8988T (cell line): Measurements from ENCODE around the gene NUDCD3.

Experiments used
- DNase-seq: peaks from one replicate; pipeline ENCODE4 v3.0.0; 2011

The NUDCD3 gene

GRCh38 chr7:44477063-44477830 lies 13.2 kb downstream of the NUDCD3 start:
- DNase-seq: no peak

DNA sequence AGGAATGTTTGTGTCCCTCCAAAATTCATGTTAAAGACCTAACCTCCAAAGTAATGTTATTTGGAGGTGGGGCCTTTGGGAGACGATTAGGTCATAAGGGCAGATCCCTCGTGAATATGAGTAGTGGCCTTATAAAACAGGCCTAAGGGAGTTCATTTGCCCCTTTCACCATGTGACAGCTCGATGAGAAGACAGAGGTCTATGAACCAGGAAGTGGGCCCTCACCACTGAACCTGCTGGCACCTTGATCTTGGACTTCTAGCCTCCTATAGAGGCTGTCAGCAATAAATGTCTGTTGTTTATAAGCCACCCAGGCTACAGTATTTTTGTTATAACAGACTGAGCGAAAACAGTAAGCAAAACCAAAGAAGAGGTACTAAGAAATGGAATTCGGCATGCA lies 14.1 kb downstream of the NUDCD3 start:
- no peak for DNase-seq

DNA sequence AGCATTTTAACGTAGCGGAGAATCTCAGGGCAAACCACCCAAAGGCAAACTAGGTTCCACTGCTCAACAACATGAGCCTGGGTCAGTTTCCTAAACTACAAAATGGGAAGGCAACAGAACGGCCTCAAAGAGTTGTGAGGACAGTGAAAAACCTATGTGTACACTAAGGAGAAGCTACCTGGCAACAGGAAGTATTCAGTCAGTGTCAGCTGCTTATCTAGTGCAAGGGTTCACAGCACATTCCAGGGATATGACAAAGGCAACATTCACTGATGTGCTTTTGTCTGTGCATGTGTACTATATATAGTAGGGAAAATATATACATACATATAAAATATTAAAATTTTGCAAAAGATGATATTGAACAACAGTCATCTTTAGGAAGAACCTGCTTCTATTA lies 17.2 kb downstream of the NUDCD3 start:
- DNase-seq: no peak

- no peak for DNase-seq
These were observed 17.6 kb downstream of the NUDCD3 start for GRCh38 chr7:44472843-44473242.

DNA sequence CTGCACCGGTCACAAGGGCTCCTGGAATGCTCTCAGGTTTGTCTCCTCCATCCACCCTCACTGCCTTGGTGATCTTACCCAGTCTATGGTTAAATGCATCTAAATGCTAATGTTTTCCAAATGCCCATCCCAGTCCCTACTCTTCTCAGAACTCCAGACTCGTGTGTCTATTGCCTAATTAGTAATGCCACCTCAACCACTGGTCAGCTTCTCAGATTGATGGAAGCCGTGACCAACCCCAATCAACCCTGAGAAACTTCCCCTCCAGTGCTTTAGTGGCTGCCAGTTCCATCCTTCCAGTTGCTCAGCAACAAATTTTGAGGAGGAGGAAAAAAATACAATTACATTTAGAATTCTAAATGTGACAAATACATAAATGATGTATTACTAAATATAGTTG lies 18.6 kb downstream of the NUDCD3 start:
- DNase-seq: no peak

DNA sequence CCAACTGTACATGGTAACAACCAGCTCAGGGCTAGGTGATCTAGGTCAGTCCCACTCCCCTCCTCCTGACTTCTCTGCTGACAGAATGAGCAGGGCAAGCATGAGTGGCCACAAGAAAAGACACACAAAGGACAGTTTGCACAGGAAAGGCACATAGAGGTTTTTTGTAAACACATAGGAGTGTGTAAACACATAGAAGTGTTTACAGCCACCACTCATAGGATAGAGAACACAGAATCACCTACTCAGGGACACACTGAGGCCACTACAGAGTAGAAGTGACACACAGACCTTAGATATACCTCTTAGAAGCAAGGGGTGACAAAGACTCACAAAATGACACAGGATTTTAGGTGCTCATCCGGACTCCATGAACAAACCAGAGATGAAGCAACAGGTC lies 19.0 kb downstream of the NUDCD3 start:
- DNase-seq: no peak

DNA sequence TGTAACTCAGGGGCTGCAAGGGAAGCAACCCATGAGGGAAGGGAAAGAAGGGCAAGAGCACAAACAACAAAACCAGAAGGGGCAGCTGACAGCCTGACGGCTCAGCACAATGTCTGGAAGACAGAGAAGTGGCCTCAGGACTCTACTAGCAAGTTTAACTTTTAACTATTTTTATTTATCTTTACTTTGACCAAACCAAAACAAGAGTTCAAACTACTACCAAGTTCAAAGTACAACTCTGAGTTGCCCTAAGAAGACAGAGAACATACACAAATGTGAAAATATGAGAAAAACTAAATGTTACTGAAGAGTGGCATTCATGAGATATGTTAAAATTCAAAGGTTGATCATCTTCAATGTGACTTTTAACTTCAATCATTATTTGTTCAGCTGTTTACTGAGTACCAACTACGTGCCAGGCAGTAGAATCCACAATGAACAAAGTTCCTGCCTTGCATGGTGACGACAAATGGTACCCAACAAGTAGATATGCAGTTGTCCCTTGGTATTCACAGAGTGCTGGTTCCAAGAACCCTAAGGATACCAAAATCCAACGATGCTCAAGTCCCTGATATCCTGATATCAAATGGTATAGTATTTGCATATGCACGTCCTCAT lies 19.7 kb downstream of the NUDCD3 start:
- no peak for DNase-seq

DNA sequence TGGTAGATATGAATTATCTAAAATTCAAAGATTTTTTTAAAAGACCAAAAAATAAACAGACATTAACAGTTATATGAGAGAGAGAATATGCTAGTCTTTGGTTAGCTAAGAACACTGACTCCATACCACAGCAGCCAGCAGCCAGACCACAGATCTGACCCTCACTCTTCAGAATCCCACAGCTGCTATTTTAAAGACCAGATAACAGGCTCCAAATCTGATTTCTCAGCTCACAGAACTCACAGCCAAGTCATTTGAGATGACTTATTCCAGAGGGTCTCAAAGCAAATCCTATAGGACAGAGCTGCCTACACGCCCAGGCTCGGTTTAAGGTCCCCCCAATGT lies 20.4 kb downstream of the NUDCD3 start:
- no peak for DNase-seq

- DNase-seq: no peak
These were observed 20.9 kb downstream of the NUDCD3 start for GRCh38 chr7:44469461-44470134.

DNA sequence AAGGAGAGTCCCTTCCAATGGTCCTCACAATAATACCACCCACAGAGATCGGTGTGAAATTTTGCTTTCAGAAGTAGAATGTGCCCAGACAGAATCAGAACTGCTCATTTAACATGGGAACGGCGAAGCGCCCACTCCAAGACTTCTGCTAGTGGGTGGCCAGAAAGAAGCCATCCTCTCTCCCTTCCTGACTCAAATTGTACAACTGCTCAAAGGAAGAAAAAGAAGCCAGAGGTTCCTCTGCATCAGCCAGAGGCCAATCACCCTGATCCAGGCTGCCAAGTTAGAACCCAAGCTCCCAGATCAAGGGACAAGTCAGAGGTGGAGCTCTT lies 23.3 kb downstream of the NUDCD3 start:
- DNase-seq: no peak

DNA sequence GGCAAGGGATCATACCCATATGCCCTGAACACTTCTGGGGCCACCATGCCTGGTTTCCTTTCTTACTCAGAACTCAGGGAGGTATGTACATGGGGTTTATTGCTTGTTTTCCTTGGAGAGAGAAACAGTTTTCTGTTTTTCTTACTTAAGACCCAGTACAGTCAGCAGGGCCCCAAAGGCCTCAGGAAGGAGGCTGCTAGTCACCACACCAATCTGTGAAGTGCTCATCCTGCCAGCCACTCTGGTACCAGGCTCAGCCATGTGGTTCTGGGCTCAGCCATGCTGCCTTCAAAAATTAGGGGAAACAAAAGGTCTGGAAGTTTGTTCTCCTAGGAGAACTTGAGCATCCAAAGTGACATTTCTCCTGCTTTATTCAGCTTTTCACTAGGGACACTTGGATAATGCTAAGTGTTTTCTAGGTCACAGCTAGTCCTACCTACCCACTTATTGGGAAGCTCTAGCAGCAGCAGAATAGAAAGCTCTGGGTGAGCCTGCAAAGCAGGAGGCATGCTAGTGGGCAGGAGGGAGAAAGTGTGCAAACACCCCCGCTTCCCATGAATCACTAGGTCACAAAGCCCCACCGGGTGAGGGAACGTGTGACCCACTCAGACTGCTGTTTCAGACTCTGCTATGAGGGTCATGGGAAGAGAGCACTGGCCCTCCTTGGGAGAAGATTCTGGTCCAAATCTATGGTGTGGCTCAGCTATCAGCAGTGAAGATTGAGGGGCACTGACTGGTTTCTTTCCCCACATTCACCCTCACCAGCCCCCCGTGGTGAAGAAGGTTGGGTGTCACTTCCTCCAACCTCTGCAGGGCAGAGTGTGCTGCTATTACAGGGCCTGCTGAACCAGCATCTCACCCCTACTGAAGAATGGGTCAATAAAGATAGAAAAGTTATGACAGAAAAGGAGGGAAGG lies 23.9 kb downstream of the NUDCD3 start:
- DNase-seq: no peak

DNA sequence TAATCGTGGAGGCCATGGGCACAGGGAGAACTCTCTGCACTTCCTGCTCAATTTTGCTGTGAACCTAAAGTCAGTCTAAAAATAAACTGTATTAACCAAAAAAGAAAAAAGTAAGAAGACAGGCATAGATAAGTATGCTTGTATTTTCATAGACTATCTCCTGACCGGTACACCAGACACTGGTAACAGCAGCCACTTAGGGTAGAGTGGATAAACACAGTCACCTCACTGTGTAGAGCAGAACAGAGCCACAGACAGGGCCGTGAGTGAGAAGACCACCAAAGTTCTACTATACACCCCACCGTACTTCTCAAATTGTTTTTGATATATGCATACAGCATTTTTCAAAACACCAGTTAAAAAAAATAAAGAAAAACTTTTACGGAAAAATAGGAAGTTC lies 25.0 kb downstream of the NUDCD3 start:
- no peak for DNase-seq

DNA sequence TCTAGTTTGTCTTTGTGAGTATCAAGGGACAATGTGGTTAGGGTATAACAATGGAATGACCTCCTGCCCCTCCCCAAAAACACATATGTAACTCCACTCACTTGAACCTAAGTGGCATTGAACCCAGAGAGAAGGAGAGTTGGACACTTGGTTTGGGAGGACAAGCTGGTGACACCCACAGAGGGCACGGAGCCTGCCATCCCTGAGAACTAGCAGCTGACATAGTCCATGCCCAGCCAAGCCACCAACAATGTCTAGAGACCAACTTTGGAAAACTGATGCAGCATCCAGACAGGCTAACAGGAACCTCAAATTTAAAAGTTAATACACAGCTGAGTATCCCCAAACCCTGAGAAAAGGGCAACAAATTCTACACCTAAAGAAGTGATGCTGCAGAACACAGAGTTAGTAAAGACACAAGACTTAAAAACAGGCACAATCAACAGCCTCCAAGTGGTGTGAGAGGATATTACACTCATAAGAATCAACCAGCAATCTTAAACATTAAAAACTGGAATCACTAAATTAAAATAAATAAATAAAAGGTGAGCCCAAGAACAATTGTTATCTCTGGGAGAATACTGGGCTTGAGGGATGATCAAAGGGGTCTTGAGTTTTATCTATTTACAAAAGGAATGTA lies 27.2 kb downstream of the NUDCD3 start:
- no peak for DNase-seq

- no peak for DNase-seq
These were observed 29.1 kb downstream of the NUDCD3 start for GRCh38 chr7:44461387-44461786.

- no peak for DNase-seq
These were observed 30.1 kb downstream of the NUDCD3 start for GRCh38 chr7:44460325-44460724.

DNA sequence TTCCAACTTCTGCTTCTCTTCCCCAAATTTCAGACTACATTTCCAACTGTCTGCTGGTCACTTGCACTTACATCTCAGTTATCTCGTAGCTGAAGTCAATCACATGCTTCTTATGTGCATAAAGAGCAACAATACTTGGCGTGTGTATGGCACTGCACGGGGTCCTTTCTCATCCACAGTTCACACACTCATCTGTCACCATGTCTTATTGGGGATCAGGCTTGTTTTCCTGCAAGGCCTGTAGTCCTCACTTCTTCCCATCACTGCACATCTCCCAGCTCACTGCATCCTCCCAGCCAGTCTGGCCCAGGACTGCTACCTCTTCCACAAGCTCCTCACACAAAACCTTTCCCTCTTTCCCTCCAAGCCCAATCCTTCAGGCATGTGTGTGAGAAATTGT lies 35.3 kb downstream of the NUDCD3 start:
- no peak for DNase-seq

GRCh38 chr7:44454348-44454747 lies 36.1 kb downstream of the NUDCD3 start:
- DNase-seq: no peak

GRCh38 chr7:44451123-44451522 lies 39.3 kb downstream of the NUDCD3 start:
- DNase-seq: no peak

DNA sequence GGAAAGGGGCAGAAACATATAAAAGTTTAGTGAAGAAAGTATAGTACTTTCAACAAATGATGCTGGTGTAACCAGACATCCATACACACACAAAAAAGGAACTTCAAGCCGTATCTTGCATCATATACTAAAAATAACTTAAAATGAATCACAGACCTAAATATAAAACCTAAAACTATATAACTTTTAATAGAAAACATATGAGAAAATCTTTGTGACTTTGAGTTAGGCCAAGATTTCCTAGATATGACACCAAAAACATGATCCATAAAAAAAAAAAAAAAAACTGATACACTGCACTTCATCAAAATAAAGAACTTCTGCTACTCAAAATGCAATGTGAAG lies 40.9 kb downstream of the NUDCD3 start:
- DNase-seq: no peak

- DNase-seq: no peak
These were observed 41.4 kb downstream of the NUDCD3 start for GRCh38 chr7:44448922-44449583.

DNA sequence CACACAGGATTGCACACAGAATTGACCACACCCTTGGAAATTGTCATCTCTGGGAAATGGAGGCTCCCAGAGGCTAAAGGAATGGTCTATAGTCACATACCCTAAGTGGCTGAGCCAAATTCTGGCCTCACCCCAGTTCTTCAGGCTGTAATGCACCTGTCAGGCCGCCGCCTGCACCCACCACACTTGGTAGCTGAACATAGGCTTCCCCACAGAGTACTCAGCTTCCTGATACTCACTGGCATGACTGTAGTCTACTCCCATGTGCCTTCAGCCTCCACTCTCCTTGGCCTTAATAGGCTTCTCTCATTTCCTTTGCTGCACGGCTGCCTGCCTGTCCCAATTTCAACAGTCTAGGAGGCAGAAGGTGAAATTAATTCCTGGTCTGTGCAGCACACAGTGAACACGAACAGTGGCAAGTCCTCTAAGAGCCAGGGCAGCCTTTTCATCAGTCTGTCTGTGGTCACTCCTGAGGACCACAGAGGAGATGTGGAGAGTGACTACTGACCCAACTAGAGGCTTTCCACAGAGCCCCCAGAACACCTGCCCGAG lies 42.5 kb downstream of the NUDCD3 start:
- no peak for DNase-seq

- no peak for DNase-seq
These were observed 44.3 kb downstream of the NUDCD3 start for GRCh38 chr7:44445986-44446671.
